ENCODE results near the gene MMP3. TPM values are rescaled to one million over a fixed set of nuclear protein-coding genes. Genes with fewer than 3 reads are reported as not detected.
"Not testable (repeated sequence)": the region's sequence is repeated elsewhere in the genome, so short reads cannot be mapped to it uniquely, and the experiment has no call there.

Gene MMP3
- total RNA-seq, 1 donor from 2014 or later = not detected

DNA sequence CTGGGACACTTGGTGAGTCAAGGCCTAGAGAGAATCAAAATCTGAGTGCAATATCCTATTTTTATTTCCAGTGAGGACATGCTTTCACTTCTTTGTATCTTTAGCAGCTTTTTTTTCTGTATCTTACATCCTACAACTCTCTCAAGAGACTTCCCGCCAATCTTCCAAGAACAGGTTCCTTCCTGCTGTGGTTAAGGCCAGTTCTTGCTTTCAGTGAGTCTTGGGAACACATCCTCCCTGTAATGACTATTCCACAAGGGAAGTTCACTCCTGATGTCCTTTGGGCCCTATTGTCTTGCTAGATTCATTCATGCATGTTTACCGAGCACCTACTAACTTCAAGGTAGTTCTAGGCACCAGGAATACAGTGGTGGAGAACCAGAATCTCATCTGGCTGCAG lies 35.2 kb upstream of the MMP3 start:
- H3K27me3 ChIP-seq (ENCODE audit: control insufficient read depth, insufficient read depth, low read length) = no peaks in the 10 kb centered on the region

DNA sequence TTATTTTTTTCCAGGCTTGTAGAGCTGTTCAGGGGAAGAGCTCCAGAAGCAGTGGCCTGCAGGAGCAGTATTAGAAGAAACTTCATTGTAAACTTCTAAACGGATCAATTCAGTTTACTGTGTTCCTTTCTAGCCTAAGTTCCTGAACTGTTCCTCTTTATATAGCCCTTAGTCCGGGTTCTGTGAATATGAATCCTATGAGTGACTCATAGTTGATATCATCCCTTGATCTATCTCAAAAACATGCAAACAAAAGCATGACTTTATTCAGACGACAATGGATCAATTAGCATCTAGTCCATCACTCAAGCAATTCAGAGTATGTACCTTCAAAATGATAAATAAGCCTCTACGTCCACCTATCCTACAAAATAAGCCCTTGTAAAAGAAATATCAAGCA lies 31.4 kb upstream of the MMP3 start, which contains the start of gene MMP12:
TSS of gene MMP12 (minus strand) at position 131 of the 400 bp plus-strand sequence. CDS start at position 86, 45 bp downstream.
- DNase-seq (ENCODE audit: low read depth) = no peak
- Histone ChIP-seq H3K27me3 (ENCODE audit: control insufficient read depth, insufficient read depth, low read length) (no peaks in the 10 kb centered on the region), H3K36me3 (ENCODE audit: control insufficient read depth, insufficient read depth, low read length) (no peaks in the 10 kb centered on the region), H3K4me3 (ENCODE audit: low read depth, low read length) (no peak within 1 kb of the TSS)
- TF ChIP-seq, protein P1, sequence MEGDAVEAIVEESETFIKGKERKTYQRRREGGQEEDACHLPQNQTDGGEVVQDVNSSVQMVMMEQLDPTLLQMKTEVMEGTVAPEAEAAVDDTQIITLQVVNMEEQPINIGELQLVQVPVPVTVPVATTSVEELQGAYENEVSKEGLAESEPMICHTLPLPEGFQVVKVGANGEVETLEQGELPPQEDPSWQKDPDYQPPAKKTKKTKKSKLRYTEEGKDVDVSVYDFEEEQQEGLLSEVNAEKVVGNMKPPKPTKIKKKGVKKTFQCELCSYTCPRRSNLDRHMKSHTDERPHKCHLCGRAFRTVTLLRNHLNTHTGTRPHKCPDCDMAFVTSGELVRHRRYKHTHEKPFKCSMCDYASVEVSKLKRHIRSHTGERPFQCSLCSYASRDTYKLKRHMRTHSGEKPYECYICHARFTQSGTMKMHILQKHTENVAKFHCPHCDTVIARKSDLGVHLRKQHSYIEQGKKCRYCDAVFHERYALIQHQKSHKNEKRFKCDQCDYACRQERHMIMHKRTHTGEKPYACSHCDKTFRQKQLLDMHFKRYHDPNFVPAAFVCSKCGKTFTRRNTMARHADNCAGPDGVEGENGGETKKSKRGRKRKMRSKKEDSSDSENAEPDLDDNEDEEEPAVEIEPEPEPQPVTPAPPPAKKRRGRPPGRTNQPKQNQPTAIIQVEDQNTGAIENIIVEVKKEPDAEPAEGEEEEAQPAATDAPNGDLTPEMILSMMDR (IDR thresholded peaks at IDR 0.05; ENCODE audit: insufficient read depth, low read length, poor library complexity, severe bottlenecking) = no peak

More for the DNA sequence above, 35.2 kb upstream of the MMP3 start:
- TF ChIP-seq, protein P1 (IDR thresholded peaks at IDR 0.05; ENCODE audit: insufficient read depth, low read length, poor library complexity, severe bottlenecking) = no peak
- Histone ChIP-seq H3K36me3 (ENCODE audit: control insufficient read depth, insufficient read depth, low read length) (no peaks in the 10 kb centered on the region), H3K4me3 (ENCODE audit: low read depth, low read length) (no peak overlapping the region)
- DNase-seq (ENCODE audit: low read depth) = no peak

DNA sequence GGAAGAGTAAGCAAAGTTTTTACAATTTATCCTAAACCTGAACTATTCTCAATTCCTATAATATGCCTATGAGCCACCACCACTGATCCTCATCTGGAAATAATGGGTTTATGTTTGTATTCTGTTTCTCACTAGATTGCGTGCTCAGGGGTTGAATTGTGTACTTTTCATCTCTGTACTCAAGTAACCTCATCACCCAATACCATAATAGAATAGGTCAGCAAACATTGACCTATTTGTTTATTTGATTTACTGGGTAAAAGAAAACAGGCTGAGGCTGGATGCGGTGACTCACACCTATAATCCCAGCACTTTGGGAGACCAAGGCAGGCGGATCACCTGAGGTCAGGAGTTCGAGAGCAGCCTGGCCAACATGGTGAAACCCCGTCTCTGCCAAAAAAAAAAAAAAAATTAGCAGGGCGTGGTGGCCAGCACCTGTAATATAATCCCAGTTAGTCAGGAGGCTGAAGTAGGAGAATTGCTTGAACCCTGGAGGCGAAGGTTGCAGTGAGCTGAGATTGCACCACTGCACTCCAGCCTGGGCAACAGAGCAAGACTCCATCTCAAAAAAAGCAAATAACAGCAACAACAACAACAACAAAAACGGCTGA lies 26.1 kb upstream of the MMP3 start:
- not testable (repeated sequence) for H3K27me3 ChIP-seq (ENCODE audit: control insufficient read depth, insufficient read depth, low read length); H3K4me3 ChIP-seq (ENCODE audit: low read depth, low read length); H3K36me3 ChIP-seq (ENCODE audit: control insufficient read depth, insufficient read depth, low read length); DNase-seq (ENCODE audit: low read depth)

DNA sequence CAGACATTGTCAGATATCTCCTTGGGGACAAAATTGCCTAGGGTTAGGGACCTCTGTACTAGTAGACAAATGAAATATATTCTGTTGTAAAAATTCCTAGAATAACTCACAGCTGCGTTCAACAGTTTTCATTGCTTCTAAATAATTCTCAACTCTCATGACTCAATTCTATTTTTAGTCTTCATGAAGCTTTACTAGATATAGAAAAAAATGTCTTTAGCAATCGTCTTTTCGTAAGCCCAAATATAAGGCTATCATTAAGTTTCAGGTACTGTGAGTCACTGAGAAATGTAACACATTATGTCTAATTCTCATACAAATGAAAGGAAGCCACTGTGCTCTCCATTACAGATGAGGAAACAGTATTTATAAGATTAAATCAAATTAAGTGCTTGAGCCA lies 24.9 kb upstream of the MMP3 start:
- no peaks in the 10 kb centered on the region for H3K36me3 ChIP-seq (ENCODE audit: control insufficient read depth, insufficient read depth, low read length)
- TF ChIP-seq, protein P1 (IDR thresholded peaks at IDR 0.05; ENCODE audit: insufficient read depth, low read length, poor library complexity, severe bottlenecking) = no peak
- no peak overlapping the region for H3K4me3 ChIP-seq (ENCODE audit: low read depth, low read length)
- no peaks in the 10 kb centered on the region for H3K27me3 ChIP-seq (ENCODE audit: control insufficient read depth, insufficient read depth, low read length)
- no peak for DNase-seq (ENCODE audit: low read depth)

DNA sequence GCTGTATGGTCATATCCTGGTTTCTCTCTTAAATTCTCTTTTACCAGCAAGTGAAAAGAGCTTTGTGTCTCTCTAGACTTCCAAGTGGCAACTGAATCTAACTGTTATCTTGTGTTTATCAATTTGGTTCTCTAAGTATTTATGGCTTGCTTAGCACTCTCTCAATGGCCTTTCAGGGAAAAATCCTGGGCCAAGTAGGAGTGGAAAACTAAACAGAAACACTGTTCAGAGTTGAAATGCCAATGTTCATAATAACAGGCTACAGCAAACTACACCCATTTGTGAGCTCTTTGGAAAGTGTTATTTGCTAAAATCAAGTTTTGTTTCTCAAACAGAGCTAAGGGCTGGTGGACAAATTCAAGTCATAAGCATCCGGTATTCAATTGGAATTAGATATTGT lies 21.3 kb upstream of the MMP3 start:
- no peak overlapping the region for H3K4me3 ChIP-seq (ENCODE audit: low read depth, low read length)
- H3K36me3 ChIP-seq (ENCODE audit: control insufficient read depth, insufficient read depth, low read length) = no peaks in the 10 kb centered on the region
- H3K27me3 ChIP-seq (ENCODE audit: control insufficient read depth, insufficient read depth, low read length) = no peaks in the 10 kb centered on the region
- TF ChIP-seq, protein P1 (IDR thresholded peaks at IDR 0.05; ENCODE audit: insufficient read depth, low read length, poor library complexity, severe bottlenecking) = no peak
- DNase-seq (ENCODE audit: low read depth) = no peak

DNA sequence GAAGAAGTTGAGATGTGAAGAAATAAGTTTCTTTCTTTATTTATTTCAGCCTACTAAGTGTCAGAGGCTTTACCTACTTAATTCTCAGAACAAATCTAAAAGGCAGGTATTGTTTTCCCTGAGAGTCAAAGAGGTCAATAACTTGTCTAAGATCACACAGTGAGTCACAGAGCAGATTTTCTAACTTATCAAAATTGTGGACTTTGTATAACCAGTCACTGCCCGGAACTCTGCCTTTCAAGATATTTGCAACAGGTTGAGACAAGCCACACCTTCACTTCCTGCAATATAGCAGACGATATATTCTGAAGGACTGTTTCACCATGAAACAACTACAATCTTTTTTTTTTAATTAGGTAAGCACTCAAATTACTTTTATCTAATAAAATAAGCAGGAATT lies 10.5 kb upstream of the MMP3 start:
- TF ChIP-seq, protein P1 (IDR thresholded peaks at IDR 0.05; ENCODE audit: insufficient read depth, low read length, poor library complexity, severe bottlenecking) = no peak
- no peak overlapping the region for H3K4me3 ChIP-seq (ENCODE audit: low read depth, low read length)
- H3K36me3 ChIP-seq (ENCODE audit: control insufficient read depth, insufficient read depth, low read length) = no peaks in the 10 kb centered on the region
- no peaks in the 10 kb centered on the region for H3K27me3 ChIP-seq (ENCODE audit: control insufficient read depth, insufficient read depth, low read length)
- no peak for DNase-seq (ENCODE audit: low read depth)
